ENCODE measurements around the gene MAGI3.

DNA sequence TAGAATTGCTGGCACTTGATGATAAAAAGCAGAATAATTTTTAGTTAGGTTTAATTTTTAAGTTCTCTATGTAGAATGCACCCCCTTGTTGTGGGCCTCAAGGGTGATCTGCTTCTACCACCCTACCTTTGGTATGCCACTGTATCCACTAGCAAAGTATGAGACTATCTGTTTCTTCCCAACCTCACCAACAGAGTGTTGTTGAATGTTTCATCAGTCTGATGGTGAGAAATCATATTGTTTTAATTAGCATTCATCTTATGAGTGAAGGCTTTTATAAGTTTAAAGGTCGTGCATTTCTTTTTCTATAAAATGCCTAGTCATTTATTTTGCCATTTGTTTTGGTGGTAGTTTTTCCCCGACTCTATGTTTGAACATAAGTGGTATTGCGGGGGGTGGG, 141.0 kb downstream of the MAGI3 start:
- TF ChIP-seq, protein P1, sequence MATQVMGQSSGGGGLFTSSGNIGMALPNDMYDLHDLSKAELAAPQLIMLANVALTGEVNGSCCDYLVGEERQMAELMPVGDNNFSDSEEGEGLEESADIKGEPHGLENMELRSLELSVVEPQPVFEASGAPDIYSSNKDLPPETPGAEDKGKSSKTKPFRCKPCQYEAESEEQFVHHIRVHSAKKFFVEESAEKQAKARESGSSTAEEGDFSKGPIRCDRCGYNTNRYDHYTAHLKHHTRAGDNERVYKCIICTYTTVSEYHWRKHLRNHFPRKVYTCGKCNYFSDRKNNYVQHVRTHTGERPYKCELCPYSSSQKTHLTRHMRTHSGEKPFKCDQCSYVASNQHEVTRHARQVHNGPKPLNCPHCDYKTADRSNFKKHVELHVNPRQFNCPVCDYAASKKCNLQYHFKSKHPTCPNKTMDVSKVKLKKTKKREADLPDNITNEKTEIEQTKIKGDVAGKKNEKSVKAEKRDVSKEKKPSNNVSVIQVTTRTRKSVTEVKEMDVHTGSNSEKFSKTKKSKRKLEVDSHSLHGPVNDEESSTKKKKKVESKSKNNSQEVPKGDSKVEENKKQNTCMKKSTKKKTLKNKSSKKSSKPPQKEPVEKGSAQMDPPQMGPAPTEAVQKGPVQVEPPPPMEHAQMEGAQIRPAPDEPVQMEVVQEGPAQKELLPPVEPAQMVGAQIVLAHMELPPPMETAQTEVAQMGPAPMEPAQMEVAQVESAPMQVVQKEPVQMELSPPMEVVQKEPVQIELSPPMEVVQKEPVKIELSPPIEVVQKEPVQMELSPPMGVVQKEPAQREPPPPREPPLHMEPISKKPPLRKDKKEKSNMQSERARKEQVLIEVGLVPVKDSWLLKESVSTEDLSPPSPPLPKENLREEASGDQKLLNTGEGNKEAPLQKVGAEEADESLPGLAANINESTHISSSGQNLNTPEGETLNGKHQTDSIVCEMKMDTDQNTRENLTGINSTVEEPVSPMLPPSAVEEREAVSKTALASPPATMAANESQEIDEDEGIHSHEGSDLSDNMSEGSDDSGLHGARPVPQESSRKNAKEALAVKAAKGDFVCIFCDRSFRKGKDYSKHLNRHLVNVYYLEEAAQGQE (IDR thresholded peaks at IDR 0.05; ENCODE audit: insufficient read depth in 1 of 2, low read depth in 2 of 2, low read length in 2 of 2): no peak
- no peak for TF ChIP-seq POLR2AphosphoS5 (IDR thresholded peaks at IDR 0.05; ENCODE audit: low read depth, low read length)
- no peak for TF ChIP-seq SIN3A (IDR thresholded peaks at IDR 0.05; ENCODE audit: borderline replicate concordance, insufficient read depth, low read length)
- TF ChIP-seq TAF1 (IDR thresholded peaks at IDR 0.05; ENCODE audit: borderline replicate concordance, insufficient read depth, low read length): no peak

Data from PFSK-1 (cell line).